ENCODE measurements around the gene GMPPB.

The GMPPB gene

GRCh38 chr3:49673715-49674496 is 49.8 kb downstream of the GMPPB start, which contains the start of gene APEH:
APEH (plus strand) TSS chr3:49674351; CDS start chr3:49674402, 51 bp downstream.
- Histone ChIP-seq H3K27ac (peak within 1 kb of the TSS; percentile 97), H3K9me3 (ENCODE audit: severe bottlenecking) (no peaks in the 10 kb centered on the region), H3K27me3 (ENCODE audit: insufficient read depth, low read depth, severe bottlenecking) (no peaks in the 10 kb centered on the region), H3K36me3 (peaks cover 33% of the 10 kb centered on the region), H3K4me3 (ENCODE audit: low read depth, low read length) (peak within 1 kb of the TSS; percentile 83)
- TF ChIP-seq CTCF (IDR thresholded peaks at IDR 0.05; ENCODE audit: low read depth, low read length), result no peak
- peak; percentile 99 for DNase-seq

- H3K4me3 ChIP-seq (ENCODE audit: low read depth, low read length), result peak overlapping the region; percentile 83
- peaks cover 28% of the 10 kb centered on the region for H3K36me3 ChIP-seq
- no peaks in the 10 kb centered on the region for H3K9me3 ChIP-seq (ENCODE audit: severe bottlenecking)
- no peaks in the 10 kb centered on the region for H3K27me3 ChIP-seq (ENCODE audit: insufficient read depth, low read depth, severe bottlenecking)
- no peak for TF ChIP-seq CTCF (IDR thresholded peaks at IDR 0.05; ENCODE audit: low read depth, low read length)
- H3K27ac ChIP-seq, result peak overlapping the region; percentile 97
- no peak for DNase-seq
Measured at GRCh38 chr3:49673121-49673714, 50.5 kb downstream of the GMPPB start.

DNA sequence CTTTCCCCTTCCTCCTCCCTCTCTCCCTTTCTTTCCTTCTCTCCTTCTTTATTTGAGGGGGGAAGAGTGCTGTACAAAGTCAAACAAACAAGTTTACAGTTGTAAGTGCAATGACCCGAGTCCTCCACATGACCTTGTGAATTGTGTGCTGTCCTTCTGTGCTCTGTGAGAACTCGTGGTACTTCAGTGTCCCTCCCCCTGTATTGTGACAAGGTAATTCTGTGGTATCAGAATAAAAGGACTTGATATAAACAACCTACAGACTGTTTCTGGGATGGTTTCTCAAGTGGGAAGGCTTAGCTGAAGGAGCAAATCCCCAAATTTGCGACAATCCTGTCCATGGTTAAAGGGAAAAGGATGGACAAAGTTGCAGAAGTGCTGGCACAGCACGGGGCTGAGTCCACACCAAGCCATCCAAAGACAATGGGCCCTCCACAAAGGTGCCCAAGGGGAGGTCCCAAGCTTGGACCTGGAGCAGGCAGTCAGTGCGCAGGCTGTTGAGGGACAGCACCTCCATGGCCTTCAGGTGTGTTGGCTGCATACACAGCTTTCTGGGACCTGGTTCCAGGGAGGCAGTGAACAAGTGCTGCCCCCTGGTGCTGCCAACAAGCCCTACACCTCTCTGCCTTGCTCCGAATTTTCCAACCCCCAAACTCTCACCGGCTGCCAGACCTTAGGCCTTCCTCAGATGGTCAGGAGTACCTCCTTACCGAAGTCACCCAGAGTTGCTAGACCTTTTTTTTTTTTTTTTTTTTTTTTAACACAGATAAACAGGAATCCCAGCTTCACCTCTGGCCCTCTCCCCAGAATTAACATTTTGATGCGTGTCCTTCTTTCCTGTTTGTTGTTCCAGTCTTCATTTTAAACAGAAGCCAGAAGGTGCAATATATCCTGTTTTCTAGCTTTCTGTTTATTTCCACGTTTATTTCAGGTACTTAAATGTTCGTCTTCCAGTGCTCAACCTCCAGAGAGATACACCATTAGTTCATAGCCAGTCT is 52.2 kb downstream of the GMPPB start:
- DNase-seq, result peak; percentile 77
- Histone ChIP-seq H3K9me3 (ENCODE audit: severe bottlenecking) (no peaks in the 10 kb centered on the region), H3K36me3 (peaks cover 11% of the 10 kb centered on the region), H3K27me3 (ENCODE audit: insufficient read depth, low read depth, severe bottlenecking) (no peaks in the 10 kb centered on the region), H3K27ac (no peak overlapping the region), H3K4me3 (ENCODE audit: low read depth, low read length) (no peak overlapping the region)
- TF ChIP-seq CTCF (IDR thresholded peaks at IDR 0.05; ENCODE audit: low read depth, low read length), result peak; percentile 97

DNA sequence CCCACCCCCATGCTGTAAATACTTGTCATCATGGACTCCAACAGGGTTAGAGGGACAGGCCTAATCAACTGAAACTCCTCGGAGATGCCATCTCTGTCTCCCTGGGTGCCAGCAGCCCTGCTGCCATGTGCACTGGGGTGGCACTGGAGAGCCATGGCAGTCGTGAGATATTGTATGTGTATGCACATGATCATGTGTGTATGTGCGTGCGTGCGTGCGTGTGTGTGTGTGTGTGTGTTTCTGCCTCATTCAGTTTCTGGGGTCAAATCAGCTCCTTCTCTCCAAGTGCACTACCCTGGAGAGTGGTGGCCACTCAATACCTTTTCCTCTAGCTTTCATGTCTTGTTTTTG is 52.8 kb downstream of the GMPPB start:
- no peaks in the 10 kb centered on the region for H3K9me3 ChIP-seq (ENCODE audit: severe bottlenecking)
- TF ChIP-seq CTCF (IDR thresholded peaks at IDR 0.05; ENCODE audit: low read depth, low read length), result no peak
- H3K27ac ChIP-seq, result no peak overlapping the region
- H3K36me3 ChIP-seq, result peaks cover 5% of the 10 kb centered on the region
- DNase-seq, result no peak
- no peak overlapping the region for H3K4me3 ChIP-seq (ENCODE audit: low read depth, low read length)
- no peaks in the 10 kb centered on the region for H3K27me3 ChIP-seq (ENCODE audit: insufficient read depth, low read depth, severe bottlenecking)
